SK-N-SH (cell line): ENCODE results near the gene SPOUT1.

Source experiments
- CHD2 ChIP-seq: fragments of 150-350 bp; IDR thresholded peaks from 2 replicates; pipeline ENCODE4 v1.6.1; 2018; ENCODE audit warnings: low read length; ENCODE audit not compliant: partially characterized antibody
- EP300 ChIP-seq, 2 experiments: IDR thresholded peaks; 2 replicates each; pipeline versions ENCODE4 v1.4.0 to v1.6.1; 2012; ENCODE audit warnings: borderline replicate concordance in 1 of 2, low read depth in 1 of 2, low read length in 1 of 2
- EZH2phosphoT487 ChIP-seq: fragments of 200-600 bp; sonication (generic); IDR thresholded peaks from 2 replicates; pipeline ENCODE4 v1.6.1; 2017; ENCODE audit warnings: low read depth, mixed run types, mild to moderate bottlenecking, antibody characterized with exemption, moderate library complexity, borderline replicate concordance
- FOXM1 ChIP-seq: IDR thresholded peaks from 2 replicates; pipeline ENCODE4 v1.4.0; 2012; ENCODE audit warnings: low read depth, mild to moderate bottlenecking
- GABPA ChIP-seq: IDR thresholded peaks from 2 replicates; pipeline ENCODE4 v1.4.0; 2012; ENCODE audit warnings: low read depth, mild to moderate bottlenecking
- MXI1 ChIP-seq: IDR thresholded peaks from 2 replicates; pipeline ENCODE4 v1.6.1; 2012; ENCODE audit warnings: mild to moderate bottlenecking, low read depth, low read length, improper control_type of control experiment
- POLR2AphosphoS5 ChIP-seq: IDR thresholded peaks from 2 replicates; pipeline ENCODE4 v1.6.1; 2012; ENCODE audit warnings: low read depth, low read length
- RAD21 ChIP-seq: IDR thresholded peaks from 2 replicates; pipeline ENCODE4 v1.6.1; 2012; ENCODE audit warnings: mild to moderate bottlenecking, low read length
- SIN3A ChIP-seq: IDR thresholded peaks from 2 replicates; pipeline ENCODE4 v1.6.1; 2012; ENCODE audit warnings: low read depth, mild to moderate bottlenecking, low read length, moderate library complexity, borderline replicate concordance
- TEAD4 ChIP-seq: IDR thresholded peaks from 2 replicates; pipeline ENCODE4 v1.4.0; 2012; ENCODE audit warnings: mild to moderate bottlenecking, borderline replicate concordance; ENCODE audit not compliant: insufficient read depth
- TF ChIP-seq, protein P1 (sequence below): fragments of 200-600 bp; sonication (generic); IDR thresholded peaks from 2 replicates; pipeline ENCODE4 v1.6.1; 2017; ENCODE audit warnings: antibody characterized with exemption, mild to moderate bottlenecking, moderate library complexity
- TF ChIP-seq, protein P2 (sequence below): IDR thresholded peaks from 2 replicates; pipeline ENCODE4 v1.6.1; 2012; ENCODE audit warnings: mild to moderate bottlenecking, low read depth, low read length, moderate library complexity

DNA sequence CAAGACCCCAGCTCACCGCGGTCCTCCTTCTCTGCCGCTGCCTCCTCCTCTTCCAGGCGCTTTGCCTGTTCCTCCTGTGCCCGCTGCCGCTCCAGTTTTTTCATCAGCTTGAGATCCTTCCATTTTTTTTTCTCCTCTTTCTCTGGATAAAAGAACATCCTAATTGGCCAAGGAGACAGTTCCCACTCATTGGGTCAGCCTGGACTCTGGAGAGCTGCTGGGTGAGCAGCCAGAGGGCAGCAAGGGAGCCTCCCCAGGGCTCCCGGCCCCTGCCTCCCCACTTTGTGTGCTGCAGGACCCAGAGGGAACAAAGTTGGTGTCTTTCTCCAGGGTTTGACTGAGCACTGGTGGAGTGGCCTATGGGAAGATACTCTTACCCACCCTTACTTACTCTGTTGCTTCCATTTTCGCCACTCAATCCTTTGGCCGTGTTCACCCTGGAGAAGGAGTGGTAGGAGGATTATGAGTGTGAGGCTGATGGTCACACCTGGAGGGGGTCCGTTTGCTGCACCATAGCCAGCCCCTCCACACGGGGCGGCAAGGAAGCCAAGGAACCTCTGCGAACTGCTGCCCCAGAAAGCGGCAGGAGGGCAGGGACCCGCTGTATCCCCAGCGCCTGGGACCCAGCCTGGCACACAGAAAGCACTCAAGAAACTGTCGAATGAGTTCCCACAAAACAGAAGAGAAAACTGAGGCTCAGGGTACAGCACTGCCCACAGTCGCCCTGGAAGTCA is 708 bp downstream of the SPOUT1 start:
- TF ChIP-seq EP300 (IDR thresholded peaks at IDR 0.05; ENCODE audit: borderline replicate concordance in 1 of 2, low read depth in 1 of 2, low read length in 1 of 2) (no peak), MXI1 (no peak), EZH2phosphoT487 (no peak), FOXM1 (no peak), POLR2AphosphoS5 (no peak), CHD2 (no peak), SIN3A (no peak), GABPA (no peak), RAD21 (no peak), TEAD4 (no peak)
- TF ChIP-seq, protein P1, sequence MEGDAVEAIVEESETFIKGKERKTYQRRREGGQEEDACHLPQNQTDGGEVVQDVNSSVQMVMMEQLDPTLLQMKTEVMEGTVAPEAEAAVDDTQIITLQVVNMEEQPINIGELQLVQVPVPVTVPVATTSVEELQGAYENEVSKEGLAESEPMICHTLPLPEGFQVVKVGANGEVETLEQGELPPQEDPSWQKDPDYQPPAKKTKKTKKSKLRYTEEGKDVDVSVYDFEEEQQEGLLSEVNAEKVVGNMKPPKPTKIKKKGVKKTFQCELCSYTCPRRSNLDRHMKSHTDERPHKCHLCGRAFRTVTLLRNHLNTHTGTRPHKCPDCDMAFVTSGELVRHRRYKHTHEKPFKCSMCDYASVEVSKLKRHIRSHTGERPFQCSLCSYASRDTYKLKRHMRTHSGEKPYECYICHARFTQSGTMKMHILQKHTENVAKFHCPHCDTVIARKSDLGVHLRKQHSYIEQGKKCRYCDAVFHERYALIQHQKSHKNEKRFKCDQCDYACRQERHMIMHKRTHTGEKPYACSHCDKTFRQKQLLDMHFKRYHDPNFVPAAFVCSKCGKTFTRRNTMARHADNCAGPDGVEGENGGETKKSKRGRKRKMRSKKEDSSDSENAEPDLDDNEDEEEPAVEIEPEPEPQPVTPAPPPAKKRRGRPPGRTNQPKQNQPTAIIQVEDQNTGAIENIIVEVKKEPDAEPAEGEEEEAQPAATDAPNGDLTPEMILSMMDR: no peak
- TF ChIP-seq, protein P2, sequence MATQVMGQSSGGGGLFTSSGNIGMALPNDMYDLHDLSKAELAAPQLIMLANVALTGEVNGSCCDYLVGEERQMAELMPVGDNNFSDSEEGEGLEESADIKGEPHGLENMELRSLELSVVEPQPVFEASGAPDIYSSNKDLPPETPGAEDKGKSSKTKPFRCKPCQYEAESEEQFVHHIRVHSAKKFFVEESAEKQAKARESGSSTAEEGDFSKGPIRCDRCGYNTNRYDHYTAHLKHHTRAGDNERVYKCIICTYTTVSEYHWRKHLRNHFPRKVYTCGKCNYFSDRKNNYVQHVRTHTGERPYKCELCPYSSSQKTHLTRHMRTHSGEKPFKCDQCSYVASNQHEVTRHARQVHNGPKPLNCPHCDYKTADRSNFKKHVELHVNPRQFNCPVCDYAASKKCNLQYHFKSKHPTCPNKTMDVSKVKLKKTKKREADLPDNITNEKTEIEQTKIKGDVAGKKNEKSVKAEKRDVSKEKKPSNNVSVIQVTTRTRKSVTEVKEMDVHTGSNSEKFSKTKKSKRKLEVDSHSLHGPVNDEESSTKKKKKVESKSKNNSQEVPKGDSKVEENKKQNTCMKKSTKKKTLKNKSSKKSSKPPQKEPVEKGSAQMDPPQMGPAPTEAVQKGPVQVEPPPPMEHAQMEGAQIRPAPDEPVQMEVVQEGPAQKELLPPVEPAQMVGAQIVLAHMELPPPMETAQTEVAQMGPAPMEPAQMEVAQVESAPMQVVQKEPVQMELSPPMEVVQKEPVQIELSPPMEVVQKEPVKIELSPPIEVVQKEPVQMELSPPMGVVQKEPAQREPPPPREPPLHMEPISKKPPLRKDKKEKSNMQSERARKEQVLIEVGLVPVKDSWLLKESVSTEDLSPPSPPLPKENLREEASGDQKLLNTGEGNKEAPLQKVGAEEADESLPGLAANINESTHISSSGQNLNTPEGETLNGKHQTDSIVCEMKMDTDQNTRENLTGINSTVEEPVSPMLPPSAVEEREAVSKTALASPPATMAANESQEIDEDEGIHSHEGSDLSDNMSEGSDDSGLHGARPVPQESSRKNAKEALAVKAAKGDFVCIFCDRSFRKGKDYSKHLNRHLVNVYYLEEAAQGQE: no peak
